Stimulated activated CD8-positive, alpha-beta memory T cell treated with anti-CD3 and anti-CD28 coated beads, Interleukin-15, amount 100 ng/mL, for 48 hours (primary cell): Measurements from ENCODE around the gene IL13.
"Not testable (repeated sequence)": the region's sequence is repeated elsewhere in the genome, so short reads cannot be mapped to it uniquely, and the experiment has no call there.

Experiments
- DNase-seq, 2 donors: peaks; one replicate each; pipeline ENCODE4 v3.0.0-alpha.2; 2020; ENCODE audit warnings: low read depth in 2 of 2

The IL13 gene

GRCh38 chr5:132688536-132689339 is 30.8 kb downstream of the IL13 start:
- DNase-seq, result no peak

- no peak for DNase-seq
Observed at GRCh38 chr5:132689513-132689912, 31.5 kb downstream of the IL13 start.

GRCh38 chr5:132690156-132690555 is 32.2 kb downstream of the IL13 start:
- no peak for DNase-seq

- DNase-seq, result not testable (repeated sequence)
Observed at GRCh38 chr5:132691755-132692631, 34.0 kb downstream of the IL13 start.

GRCh38 chr5:132692632-132692967 is 34.6 kb downstream of the IL13 start:
- no peak for DNase-seq

GRCh38 chr5:132695956-132696355 is 38.0 kb downstream of the IL13 start:
- DNase-seq, result no peak

- no peak for DNase-seq
Observed at GRCh38 chr5:132704875-132705274, 46.9 kb downstream of the IL13 start.

- DNase-seq, result no peak
Observed at GRCh38 chr5:132708645-132709044, 50.7 kb downstream of the IL13 start.
